Measurements from ENCODE around the gene ACKR4.

Gene ACKR4

DNA sequence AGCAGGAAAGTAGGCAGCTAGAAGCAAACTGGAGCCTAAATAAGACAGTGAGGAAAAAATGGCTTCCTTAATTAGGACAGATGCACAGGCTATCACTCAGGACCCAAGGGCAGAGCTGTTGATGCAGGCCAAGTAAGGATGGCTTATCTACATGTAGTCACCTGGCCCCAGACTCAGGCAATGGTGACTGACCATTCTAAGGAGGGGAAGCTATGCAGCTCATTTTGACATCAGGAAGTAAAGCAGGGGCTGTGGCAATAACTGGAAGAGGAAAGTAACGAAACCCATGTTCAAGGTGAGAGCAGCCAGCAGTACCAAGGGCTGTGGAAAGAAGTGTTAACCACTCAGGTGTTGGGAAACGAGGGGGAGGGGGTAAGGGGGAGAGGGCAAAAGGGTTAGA, 46.3 kb downstream of the ACKR4 start:
- no peak for DNase-seq

DNA sequence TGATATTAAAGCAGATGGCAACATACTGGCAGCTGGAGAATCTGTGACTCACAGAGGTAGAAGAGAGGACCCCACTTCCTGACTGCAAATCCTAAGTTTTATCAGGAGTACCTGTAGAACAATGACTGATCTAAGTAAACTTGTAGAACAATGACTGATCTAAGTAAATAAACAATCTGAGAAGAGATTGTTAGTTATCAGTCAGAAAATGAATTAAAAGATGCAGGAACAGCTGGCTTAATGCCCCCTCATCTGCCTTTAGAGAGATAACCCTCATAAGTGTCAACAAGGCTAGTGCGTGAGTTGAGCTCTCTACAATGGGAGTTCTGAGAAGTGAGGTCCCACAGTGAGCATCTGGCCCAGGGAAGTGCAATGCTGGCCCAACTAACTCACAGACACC, 48.0 kb downstream of the ACKR4 start:
- DNase-seq, result no peak

DNA sequence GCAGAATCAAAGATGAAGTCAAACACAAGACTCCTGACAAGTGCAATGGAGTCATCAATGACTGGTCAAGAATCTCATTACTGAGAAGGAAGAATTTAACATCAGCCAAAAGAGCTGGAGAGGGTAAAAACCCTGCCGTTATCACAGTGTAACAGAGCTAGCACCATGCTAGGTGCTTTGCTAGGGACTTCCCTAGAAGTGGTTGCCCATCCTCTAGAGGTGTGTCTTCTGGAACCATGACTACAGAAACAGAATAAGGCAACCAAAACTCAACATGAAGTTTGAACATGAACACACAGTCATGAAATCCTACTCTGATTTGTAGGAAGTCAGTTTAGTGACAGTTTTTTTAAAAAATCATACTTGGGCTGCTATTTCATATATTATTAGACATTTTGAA, 53.1 kb downstream of the ACKR4 start:
- DNase-seq, result no peak

Measured in NCI-H526 treated with DMSO at 0.1 percent for 48 hours (cell line).